GM19238 (cell line): ENCODE results near the gene CHAF1A.

Source experiments
- DNase-seq: peaks from one replicate; pipeline ENCODE4 v3.0.0; 2011; ENCODE audit warnings: low spot score; ENCODE audit not compliant: insufficient read length

CHAF1A gene

DNA sequence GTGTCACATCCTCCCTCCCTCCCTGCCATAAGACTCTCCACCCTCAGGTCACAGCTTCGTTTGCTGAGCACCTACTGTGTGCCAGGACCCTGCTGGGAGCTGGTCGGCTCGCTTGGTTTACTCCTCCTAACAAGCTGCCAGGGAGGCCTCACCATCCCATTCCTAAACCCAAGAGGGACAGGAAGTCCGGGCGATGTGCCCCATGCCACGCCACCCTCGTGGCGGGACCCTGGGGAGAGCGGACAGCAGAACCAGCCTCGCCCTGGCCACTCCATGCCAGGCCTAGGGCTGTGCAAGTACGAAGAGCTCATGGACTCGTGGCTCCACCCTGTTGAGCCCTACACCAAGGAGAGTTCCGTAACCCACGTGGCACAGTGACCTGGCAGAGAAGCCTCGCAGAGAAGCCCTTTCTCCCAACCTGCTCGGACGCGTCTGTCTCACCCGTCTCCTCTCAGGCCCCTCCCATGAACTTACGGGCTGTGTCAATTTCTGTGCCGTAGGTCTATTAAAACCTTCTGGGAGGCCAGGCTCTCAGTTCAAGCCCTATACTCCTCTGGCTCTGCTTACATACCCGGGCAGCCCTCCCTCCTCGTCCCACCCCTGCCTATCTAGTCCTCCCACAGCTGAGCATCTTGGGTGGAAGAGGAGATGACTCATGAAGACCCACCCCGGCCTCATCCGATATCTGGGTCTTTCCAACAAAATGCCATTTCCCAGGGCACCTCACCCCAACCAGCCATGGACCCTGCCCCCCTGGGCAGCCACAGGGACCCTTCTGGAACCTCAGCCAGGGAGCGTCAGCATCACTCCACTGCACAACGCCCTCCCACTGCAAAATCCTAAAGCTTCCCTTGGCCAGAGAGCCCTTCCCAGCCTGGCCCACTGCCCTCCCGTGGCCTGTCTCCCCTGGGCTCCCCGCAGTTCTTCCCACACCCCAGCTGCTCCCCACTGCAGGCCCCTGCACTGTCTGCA is 52.6 kb downstream of the CHAF1A start:
- DNase-seq = no peak

DNA sequence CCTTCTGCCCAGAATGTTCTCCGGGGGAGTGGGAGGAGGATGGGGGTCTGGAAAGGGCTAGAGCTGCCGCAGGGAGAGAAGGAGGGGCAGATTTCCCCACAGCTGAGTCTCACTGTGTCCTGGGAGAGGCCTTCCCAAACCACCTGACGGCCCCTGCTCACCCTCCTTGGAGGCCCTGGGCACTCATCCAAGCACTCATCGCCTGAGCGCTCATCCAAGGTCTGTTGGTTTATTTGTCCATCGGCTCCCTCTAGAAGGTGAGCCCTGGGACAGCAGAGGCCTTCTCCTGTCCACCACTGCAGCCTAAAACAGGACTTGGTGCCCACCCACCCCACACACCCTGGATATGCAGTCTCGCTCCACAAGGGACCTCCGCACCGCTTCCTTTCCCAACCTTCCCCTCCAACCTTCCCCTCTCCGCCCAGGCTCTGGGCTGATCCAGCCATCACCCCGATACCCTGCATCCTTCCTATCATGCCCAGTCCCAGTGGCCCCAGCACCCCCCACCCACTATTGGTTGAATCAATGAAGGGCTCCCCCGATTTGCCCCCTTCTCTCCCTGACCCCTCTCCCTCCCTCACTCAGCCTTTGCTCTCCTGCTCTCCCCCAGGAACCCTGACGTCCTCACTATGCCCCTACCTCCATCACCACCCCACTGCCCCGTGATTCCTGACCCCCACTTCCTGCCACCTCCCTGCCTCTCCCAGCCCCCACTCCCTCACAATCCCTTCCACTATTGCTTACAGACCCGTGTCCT is 53.5 kb downstream of the CHAF1A start:
- no peak for DNase-seq

DNA sequence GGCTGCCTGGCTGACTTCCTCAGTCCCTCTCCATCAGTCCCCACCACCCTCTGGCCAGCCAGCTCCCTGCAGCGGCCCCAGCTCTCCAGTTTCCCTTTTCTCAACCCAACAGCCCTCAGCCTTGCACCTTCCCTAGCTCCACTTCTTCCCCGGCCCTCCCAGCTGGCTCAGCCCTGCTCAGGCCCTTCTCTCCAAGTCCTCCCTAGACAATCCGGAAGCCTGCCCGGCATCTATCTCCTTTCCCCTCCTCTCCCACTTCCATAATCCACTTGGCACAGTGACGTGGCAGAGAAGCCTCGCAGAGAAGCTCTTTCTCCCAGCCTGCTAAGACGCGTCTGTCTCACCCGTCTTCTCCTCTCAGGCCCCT is 54.0 kb downstream of the CHAF1A start:
- no peak for DNase-seq

DNA sequence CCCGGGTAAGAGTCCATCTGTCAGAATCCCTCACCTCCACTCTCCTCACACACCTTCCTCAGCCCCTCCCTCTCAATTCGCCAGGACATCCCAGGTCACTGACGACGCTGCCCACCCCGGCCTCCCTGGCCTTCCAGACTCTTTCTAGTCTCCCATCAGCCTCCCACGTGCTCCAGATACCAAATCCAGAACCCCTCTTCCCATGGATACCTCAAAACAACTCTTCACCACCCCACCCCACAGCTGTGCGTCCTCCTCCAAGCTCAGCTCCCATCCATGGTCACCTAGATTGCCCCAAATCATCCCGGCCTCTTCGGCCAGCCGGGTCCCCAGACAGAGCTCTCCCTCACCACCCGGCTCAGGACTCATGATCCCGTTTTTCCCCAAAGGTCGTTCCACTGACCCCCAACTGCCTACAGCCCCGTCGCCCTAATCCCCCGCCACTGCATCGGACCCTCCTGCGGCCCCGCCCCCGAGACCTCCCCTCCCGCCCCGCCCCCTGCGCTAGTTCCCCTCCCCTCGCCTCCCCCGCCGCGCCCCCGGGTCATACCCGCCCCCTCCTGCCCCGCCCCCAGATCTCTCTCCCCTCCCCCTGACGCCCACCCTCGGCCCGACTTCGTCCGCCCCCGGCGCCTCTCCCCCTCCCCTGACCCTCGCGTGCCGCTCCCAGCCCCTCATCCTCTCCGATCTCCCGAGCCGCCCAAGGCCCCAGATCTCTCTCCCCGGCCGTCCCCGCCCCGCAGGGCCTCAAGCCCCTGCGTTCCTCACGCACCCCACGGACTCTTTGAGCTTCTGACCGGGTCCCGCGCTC is 54.6 kb downstream of the CHAF1A start:
- DNase-seq = peak; percentile 71

DNA sequence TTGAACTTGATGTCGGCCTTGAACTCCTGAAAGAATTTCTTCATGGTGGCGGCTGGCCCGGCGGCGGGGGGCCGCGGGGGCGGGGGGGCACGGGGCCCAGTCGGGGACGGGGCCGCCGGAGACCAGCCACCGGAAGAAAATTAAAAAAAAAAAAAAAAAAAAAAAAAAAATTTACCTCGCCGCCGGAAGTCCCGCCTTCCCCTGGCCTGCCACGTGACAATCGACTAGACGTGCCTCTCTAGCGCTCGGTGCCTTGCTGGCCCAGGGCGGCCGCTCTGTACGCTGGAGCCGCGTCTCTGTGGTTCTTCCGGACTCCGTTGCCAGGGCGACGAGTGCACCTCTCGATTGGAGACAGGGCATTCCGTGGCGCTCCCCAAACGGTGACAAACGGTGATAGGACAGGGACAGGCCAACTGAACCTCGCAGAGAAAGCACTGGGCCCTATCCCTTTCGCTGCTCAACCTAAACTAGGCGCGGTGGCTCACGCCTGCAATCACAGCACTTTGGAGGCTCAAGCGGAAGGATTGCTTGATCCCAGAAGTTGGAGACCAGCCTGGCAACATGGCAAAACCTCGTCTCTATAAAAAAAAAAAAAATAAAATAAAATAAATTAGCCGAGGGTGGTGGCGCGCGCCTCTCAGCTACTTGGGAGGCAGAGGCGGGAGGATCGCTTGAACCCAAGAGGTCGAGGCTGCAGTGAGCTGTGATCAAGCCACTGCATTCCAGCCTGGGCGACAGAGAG is 55.4 kb downstream of the CHAF1A start, which contains the start of gene UBXN6:
Gene UBXN6 (minus strand): TSS at position 141 of the 742 bp plus-strand sequence. CDS start 97 bp downstream, at position 44.
- DNase-seq = peak; percentile 98

DNA sequence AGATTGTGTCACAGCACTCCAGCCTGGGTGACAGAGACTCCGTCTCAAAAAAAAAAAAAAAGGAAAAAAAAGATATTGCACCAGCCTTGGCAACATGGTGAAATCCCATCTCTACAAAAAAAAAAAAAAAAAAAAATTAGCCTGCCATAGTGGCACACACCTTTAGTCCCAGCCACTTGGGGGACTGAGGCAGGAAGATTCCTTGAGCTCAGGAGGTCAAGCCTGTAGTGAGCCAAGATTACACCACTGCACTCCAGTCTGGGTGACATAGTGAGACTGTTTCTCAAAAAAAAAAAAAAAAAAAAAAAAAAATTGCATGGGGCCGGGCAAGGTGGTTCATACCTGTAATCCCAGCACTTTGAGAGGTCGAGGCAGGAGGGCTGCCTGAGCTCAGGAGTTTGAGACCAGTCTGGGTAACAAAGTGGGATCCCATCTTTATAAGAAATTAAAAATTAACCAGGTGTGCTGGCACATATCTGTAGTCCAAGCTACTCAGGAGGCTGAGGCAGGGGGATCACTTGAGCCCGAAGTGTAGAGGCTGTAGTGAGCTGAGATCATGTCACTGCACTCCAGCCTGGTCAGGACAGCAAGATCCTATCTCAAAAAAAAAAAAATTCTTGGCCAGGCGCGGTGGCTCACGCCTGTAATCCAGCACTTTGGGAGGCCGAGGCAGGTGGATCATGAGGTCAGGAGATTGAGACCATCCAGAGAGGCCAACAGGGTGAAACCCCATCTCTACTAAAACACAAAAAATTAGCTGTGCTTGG is 62.6 kb downstream of the CHAF1A start:
- no peak for DNase-seq

DNA sequence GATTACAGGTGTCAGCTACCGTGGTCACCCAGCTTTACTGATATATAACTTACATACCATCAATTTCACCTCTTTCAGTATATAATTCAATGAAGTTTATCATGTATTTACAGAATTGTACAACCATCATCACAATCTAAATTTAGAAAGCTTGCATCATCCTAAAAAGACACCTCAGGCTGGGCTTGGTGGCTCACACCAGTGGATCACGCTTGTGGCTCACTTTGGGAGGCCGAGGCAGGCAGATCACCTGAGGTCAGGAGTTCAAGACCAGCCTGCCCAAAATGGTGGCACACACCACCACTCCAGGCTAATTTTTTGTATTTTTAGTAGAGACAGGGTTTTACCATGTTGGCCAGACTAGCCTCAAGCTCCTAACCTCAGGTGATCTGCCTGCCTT is 65.4 kb downstream of the CHAF1A start:
- DNase-seq = no peak

DNA sequence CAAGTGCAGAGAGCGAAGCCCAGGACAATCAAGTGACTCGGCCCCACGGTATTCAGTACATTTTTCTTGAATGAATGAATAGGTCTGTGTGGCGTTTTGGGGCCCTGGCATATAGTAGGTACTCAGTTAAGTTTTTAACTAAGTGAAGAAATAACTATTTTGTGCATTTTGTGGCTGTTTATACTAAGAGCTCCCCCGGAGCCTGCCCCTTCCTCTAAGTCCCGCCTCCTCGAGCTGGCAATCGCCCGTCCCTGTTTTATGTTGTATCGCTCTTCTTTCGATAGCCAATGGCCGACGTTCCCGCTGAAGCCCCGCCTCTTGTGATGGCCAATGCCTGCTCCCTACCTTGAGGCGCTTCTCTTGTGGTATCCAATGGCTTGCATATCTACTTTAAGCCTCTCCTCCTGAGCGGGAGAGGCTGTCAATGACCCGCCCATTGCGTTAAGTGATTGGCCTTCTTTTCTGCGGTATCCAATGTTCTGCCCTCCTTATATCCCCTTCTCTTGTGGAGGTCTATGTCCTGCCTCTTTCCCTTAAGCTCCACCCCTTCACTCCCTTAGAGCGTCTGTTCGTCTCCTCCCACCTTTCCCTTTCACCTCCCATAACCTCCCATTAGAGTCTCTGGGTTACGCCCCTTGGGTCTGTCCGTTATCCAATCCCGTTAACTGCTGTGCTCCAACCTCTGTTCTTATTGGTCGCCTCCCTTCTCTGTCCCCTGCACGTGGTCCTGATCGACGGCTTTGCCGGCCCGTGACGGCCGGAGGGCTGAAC is 69.1 kb downstream of the CHAF1A start:
- peak; percentile 98 for DNase-seq

DNA sequence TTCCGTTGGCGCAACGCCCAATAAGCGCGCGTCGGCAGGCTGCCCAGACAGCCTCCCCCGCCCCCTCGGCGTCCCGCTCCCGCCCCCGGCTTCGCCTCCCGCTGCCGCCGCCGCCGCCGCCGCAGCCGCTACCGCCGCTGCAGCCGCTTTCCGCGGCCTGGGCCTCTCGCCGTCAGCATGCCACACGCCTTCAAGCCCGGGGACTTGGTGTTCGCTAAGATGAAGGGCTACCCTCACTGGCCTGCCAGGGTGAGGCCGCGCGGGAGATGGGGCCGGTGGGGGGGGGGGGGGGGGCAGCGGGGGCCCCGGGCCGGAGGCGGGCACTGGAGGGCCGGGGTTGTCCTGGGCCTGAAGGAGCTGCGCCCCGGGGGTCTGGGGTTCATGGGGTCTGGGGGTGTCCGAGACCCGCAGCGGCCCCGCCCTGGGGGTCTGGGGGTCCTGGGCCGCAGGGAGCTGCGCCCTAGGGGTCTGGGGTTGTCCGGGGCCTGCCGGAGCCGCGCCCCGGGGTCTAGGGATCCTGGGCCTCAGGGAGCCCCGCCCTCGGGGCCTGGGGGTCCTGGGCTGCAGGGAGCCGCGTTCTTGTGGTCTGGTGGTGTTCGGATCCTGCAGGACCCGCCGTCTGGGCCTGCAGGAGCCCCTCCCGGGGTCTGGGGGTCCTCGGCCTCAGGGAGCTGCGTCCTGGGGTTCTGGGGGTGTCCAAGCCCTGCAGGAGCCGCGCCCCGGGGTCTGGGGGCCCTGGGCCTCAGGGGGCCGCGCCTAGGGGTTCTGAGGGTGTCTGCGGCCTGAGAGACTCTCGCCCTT is 69.9 kb downstream of the CHAF1A start, which contains the start of gene HDGFL2:
Gene HDGFL2 (plus strand): TSS at position 124 of the 801 bp plus-strand sequence. CDS start 54 bp downstream, at position 178.
- no peak for DNase-seq

DNA sequence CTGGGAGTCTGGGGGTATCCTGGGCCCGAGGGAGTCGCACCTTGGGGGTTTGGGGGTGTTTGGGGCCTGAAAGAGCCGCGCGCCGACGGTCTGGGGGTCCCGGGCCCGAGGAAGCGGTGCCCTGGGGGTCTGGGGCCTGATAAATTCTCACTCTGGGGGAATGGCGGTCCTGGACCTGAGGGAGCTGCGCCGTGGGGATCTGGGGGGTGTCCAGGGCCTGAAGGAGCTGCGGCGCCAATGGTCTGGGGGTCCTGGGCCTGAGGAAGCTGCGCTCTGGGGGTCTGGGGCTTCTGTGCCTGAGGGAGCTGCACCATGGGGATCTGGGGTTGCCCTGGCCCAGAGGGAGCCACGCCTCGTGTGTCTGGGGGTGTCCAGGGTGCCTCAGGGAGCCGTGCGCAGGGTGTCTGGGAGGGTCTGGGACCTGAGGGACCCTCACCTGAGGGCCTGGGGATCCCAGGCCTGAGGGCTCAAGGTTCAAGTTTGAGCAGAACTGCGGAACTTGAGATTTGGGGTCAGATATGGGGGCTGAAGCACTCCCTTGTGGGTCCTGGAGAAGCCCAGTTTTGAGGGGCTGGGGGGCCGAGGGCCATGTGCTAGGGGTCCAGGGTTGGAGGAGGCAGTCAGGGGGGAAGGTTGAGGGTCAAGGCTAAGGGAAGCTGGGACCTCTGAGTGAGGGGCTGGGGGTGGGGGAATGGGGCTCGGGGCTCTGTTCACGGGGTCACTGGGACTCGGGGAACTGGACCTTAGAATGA is 70.7 kb downstream of the CHAF1A start:
- no peak for DNase-seq

DNA sequence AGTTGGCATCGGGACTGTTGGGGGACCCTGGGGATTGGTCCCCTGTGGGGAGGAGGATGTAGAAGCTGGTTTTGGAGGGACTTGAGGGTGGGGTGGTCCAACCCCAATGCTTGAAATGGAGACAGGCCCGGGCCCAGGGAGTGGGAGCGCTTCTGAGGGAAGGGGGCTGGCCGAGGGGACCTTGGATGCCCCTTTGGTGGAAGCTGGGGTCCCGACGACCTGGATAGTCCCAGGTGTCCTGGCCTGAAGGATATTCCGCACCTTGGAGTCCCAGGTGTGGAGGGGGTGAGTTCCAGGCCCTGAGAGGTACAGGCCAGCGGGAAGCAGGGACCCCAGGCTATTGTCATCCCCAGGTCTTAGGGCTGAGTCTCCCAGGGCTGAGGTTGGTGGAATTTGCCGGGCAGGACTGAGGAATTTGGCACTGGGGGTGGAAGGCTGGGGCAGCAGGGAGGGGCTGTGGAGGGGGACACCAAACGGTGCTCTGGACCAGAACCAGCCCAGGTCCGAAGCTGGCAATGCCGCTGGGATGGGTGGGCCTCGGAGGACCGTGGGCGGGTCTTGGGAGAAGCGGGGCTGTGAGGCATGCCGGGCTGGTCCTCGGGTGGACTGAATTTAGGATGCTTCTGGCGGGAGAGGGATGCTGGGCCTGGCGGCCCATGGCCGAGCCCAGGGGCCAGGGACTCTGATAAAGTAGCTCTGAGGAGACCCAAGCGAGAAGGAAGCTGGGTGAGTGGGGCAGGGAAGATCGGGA is 71.5 kb downstream of the CHAF1A start:
- no peak for DNase-seq

DNA sequence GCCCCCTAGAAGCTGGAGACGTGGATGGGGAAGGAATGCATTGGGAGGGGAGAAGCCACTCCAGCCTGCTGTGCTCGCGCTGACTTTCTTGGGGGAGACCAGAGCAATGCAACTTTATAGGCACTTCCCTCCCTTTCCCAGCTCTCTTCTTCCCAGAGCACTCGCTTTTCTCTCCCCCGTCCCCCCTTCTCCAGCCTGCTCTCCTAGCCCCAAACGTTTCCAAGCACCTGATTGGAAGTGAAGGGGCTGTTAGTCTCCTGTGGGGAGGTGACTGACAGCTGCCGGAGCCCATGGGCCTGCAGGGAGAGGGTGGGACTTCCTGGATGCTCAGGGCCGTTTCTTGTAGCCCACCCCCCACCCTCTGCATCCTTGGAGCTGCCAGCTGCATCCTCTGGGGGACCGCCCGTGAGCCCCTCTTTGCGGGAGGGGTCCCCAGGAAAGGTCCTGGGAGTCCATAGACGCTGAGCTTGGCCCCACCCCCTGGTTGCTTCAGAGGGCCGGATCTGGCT is 72.1 kb downstream of the CHAF1A start:
- DNase-seq = peak; percentile 78

DNA sequence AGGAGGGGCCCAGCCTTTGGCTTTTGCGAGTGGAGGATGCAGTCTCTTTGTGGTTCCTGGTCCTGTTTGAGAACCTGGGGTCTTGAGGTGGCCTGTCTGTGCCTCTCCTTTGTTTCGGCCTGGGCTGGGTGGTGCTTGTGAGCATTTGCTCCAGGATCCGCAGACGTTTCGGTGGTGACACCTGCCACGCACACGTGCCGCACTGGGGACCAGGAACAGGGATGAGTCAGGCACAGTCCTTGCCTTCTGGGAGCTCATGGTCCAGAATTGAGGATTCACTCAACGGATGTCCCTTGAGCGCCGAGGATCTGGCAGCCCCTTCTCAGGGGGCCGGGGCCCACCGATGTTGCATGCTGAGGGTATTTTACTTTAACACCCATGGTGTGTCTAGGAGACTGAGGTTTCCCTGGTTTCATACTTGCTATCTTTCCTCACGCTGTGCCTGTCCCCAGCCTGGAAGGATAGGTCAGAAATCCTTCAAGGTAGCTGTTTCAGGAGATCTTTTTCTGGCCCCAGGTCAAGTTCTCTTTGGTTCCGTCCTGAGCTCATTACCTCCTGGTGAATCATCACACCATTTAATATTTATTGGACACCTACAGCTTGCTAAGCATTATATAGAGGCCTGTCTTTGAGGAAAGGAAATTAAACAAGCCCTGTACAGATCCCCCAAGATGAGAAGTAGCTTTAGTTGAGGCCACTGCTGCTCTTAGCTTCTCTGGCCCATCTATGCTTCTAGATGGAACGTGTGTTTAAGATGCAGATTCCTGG is 74.8 kb downstream of the CHAF1A start:
- no peak for DNase-seq

DNA sequence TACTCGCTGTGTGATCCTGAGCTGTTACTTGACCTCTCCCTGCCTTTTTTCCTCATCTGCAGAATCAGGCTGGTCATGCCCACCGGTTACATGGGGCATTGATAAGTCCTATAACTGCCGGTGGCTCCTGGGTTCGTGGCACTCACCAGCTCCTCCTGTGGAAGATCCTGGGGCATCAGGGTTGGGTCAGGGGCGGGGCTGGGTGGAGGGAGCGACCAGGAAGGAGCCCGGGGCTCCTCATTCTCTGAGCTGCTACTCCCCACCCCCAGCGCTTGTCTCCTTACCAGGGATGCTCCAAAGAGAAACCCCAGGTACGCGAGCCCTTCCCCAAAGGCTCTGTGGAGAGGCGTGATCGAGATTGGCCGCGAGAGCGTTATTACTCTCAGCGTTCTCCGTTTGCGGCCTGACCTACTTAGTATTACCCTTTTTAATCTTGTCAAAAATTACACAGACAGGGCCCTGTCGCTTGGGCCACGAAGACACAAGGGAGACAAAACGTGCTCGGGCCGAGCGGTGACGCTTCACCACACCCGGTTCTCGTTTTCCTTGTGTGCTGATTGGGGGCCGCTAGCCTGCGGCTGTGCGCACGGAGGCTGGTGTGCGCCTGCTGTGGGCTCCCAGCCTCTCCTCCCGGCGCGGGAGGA is 80.4 kb downstream of the CHAF1A start:
- DNase-seq = no peak

DNA sequence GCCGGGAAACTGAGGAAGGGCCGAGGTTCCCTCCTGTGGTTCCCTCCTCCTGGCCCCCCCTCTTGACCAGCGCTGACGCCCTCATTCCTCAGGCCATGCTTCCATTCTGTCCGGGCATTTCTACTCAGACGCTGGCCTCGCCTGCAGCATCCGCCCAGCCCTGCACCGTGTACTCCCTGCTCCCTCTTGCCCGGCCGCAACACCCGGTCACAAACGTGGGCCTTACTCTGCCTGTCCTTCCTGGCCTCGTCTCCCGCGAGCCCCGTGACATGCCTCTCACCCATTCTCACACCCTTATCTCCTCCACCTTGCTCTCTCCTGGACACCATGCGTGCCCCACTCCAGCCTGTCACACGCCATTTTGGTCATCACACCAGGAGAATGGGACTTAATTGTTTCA is 80.9 kb downstream of the CHAF1A start:
- no peak for DNase-seq
